HG02610 (cell line): ENCODE data around the gene MBTPS2.
A peak's percentile ranks its signal among the peaks of the same experiment; 100 is the strongest.
"Not testable (repeated sequence)": the region's sequence is repeated elsewhere in the genome, so short reads cannot be mapped to it uniquely, and the experiment has no call there.

Source experiments
- ATAC-seq: cut with Tn5 transposase; IDR thresholded peaks from one replicate; pipeline ENCODE4 v1.9.1; 2021; ENCODE audit warnings: mild to moderate bottlenecking, moderate library complexity; ENCODE audit not compliant: unreplicated experiment

MBTPS2 gene

DNA sequence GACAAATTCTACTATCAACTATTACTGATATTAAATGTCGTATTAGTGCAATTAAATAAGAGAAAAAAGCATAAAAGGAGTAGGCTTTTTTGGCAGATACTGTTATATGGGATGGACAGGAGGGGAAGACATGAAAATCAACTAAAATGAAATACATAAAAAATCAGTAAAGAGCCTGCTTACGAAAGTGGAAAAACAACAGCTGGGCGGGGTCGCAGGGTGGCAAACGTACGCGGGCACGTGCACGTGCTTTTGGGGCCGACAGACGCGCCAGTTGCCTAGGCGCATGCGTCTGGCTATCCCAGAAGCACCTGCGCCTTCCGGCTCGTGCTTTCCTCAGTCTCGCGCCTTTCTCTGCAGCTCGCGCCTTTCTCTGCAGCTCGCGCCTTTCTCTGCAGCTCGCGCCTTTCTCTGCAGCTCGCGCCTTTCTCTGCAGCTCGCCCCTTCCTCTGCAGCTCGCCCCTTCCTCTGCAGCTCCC is 16.6 kb downstream of the MBTPS2 start, which contains the start of gene YY2:
TSS of gene YY2 (plus strand) at position 51 of the 479 bp plus-strand sequence. CDS start 498 bp downstream, outside the sequence.
- no peak for ATAC-seq

DNA sequence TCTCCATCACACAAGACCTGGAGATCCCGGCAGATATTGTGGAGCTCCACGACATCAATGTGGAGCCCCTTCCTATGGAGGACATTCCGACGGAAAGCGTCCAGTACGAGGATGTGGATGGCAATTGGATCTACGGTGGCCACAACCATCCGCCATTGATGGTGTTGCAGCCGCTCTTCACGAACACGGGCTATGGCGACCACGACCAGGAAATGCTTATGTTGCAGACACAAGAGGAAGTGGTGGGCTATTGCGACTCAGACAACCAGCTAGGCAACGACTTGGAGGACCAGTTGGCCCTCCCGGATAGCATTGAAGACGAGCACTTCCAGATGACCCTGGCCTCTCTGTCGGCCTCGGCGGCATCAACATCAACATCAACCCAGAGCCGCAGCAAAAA is 17.1 kb downstream of the MBTPS2 start:
- no peak for ATAC-seq

- ATAC-seq, result no peak
Measured at GRCh38 chrX:21863241-21863640, 23.8 kb downstream of the MBTPS2 start.

DNA sequence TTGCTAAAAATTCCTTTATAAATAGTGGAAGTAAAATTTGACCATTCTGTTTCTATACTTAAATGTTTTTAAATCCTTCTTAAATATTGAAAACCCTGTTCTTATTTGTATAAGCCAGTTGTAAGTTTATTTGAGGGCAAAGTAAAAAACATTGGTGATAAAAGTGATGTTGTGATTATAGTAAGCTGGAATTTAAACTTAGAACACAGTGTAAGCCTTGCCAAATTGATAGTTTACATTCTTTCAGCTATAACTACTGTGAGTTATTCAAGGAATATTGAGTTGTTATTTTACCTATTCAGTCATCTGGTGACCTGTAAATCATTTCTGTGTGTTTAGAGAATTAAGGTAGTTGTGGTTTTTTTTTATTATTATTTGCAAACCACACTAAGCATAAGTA is 26.0 kb downstream of the MBTPS2 start:
- no peak for ATAC-seq

GRCh38 chrX:21870494-21870893 is 31.1 kb downstream of the MBTPS2 start:
- no peak for ATAC-seq

- ATAC-seq, result no peak
Measured at GRCh38 chrX:21873063-21873775, 33.8 kb downstream of the MBTPS2 start.

DNA sequence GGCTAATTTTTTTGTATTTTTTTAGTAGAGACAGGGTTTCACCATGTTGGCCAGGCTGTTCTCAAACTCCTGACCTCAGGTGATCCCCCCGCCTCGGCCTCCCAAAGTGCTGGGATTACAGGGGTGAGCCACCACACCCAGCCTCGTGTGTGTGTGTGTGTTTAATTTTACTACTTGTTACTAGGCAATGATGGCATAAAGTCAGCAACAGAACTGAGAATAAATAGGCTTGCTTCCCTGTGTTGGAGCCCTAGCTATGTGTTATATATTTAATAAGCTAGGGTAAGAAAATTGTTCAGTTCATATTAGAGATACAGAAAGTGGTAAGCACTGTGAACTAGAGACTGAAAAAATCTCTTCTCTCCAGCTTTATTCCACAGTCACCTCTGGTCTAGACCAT is 34.8 kb downstream of the MBTPS2 start:
- not testable (repeated sequence) for ATAC-seq

- no peak for ATAC-seq
Measured at GRCh38 chrX:21875013-21875412, 35.6 kb downstream of the MBTPS2 start.

DNA sequence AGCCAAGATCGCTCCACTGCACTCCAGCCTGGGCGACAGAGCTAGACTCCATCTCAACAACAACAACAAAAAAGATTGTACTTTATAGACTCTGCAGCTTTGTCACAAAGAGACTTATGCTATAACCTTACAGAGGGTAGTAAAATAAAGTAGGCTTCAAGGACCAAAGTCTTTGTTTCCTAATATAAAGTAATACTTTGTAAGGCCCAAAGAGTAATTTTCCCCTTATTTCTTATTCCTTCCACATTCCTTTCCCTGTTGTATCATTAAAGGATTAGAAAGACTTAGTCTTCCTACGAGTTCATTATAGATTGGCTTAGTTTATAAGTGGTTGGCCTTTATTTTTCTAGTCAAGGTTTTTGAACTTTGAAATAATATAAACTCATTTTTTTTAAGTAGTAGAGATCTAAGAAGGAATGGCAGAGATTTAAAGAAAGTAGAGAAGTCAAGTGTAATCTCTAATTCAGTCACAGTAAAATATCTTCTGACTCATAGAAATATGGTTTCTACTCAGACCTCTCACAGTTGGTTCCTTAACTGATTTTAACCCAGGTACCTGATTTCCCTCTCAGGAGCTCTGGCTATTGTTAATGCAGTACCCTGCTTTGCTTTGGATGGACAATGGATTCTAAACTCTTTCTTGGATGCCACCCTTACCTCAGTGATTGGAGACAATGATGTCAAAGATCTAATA is 42.6 kb downstream of the MBTPS2 start:
- ATAC-seq, result no peak

- ATAC-seq, result no peak
Measured at GRCh38 chrX:21883258-21883657, 43.8 kb downstream of the MBTPS2 start.

- no peak for ATAC-seq
Measured at GRCh38 chrX:21885568-21885967, 46.2 kb downstream of the MBTPS2 start.

- no peak for ATAC-seq
Measured at GRCh38 chrX:21905313-21905712, 65.9 kb downstream of the MBTPS2 start.

- ATAC-seq, result no peak
Measured at GRCh38 chrX:21905953-21906352, 66.5 kb downstream of the MBTPS2 start.

GRCh38 chrX:21907260-21907659 is 67.8 kb downstream of the MBTPS2 start:
- no peak for ATAC-seq

- ATAC-seq, result no peak
Measured at GRCh38 chrX:21911481-21911880, 72.1 kb downstream of the MBTPS2 start.

DNA sequence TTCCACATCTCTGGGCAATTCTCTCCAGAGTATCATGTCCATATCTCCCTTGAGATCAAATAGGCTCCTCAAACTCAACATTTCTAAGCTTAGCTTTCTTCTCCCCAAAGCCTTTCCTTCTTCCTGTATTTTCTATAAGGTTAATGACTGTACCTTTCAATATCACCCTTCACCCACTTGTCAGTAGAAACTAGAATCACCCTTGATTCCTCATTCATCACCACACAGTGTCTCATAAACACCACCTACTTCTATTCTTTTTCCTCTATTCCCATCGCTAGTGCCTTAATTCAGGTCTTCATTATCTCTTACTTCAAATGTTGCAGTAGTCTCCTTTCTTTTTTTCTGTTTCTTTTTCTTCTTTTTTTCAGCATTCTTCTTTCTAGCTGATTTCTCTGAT is 72.8 kb downstream of the MBTPS2 start:
- ATAC-seq, result no peak

GRCh38 chrX:21912989-21913388 is 73.6 kb downstream of the MBTPS2 start:
- no peak for ATAC-seq

DNA sequence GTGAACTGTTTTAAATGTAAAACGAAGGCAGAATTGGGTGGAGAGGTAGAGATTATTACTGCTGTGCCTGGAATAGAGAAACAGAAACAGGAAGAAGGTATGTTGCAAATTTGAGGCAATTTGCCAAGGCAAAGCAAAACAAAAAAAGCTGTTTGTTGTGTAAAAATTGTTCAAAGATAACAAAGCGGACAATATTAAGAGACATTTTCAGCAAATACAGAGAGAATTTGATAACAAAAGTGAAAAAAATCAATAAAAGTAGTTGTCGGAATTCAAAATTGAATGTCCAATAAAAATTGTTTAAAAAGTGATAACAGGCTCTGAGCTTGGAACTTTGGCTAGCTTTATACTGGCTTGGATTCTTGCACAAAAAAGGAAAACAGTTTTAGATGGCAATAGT is 86.7 kb downstream of the MBTPS2 start:
- ATAC-seq, result no peak

DNA sequence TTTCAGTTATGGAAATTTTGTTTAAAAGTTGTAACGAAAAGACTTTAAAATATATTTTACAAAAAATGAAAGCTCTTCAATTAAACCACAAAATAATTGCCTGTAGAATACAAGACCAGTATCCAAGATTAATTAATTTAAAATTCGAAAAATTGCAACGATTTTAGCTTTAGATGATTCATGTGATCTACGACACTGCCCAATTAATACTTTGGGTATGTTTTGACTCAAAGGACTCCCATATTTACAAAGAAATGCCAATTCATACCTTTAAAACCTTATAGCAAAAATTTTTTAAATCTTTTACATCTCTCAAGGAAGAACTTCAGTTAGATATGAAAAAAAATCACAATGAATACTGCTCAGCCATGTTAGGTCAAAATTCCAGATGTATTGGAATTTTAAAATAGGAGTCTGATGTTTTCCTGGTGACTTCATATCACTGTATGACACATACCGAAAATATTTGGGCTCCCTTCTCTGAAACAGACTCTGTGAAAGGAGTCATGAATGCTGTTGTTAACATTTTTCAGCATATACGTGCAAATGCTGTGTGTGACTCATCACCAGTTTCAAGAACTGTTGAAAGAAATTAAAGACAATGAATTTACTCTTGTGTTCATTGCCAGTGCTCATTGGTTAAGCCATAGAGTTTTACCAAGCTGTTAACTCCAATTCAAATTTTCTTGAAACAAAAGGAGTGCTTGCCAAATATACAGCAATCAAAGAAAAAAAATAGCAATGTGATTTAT is 87.3 kb downstream of the MBTPS2 start:
- ATAC-seq, result peak; percentile 95

GRCh38 chrX:21929209-21929608 is 89.8 kb downstream of the MBTPS2 start:
- ATAC-seq, result no peak

DNA sequence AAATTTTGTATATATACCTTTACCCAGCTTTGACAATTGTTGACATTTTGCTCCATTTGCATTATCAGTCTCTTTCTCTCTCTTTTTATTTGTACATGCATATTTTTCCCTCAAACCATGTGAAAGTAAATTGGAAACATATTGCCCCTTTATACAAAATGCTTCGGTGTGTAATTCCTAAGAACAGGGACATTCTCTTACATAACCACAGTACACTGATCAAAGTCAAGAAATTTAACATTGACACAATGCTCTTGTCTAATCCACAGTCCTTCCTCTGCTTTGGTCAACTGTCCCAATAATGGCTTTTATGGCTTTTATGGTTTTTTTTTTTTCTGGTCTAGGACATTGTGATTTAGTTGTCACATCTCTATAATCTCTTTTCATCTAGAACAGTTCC is 91.6 kb downstream of the MBTPS2 start:
- ATAC-seq, result no peak
